Mucosa of descending colon (tissue), 3 donors: Measurements from ENCODE around the gene SFMBT2. TPM values are rescaled to one million over a fixed set of nuclear protein-coding genes. Genes with fewer than 3 reads are reported as not detected.

Experiments used
- ATAC-seq: fragments of 200-7000 bp; cut with Tn5 transposase; one replicate; pipeline ENCODE4 v1.9.1; 2020; ENCODE audit warnings: mild to moderate bottlenecking, moderate library complexity
- DNase-seq, 3 donors: peaks; one replicate each; pipeline ENCODE4 v3.0.0-alpha.2; 2020
- H3K36me3 ChIP-seq: fragments of 200-600 bp; one replicate; pipeline ENCODE4 v1.8.0; 2021; ENCODE audit warnings: low read depth, mild to moderate bottlenecking
- H3K4me1 ChIP-seq: fragments of 200-600 bp; one replicate; pipeline ENCODE4 v1.8.0; 2021; ENCODE audit warnings: low read depth, mild to moderate bottlenecking
- H3K4me3 ChIP-seq: fragments of 200-600 bp; one replicate; pipeline ENCODE4 v1.8.0; 2021; ENCODE audit warnings: mild to moderate bottlenecking
- H3K9me3 ChIP-seq: fragments of 200-600 bp; one replicate; pipeline ENCODE4 v1.8.0; 2021; ENCODE audit warnings: mild to moderate bottlenecking
- CTCF ChIP-seq: fragments of 200-600 bp; IDR thresholded peaks from one replicate; pipeline ENCODE4 v1.8.0; 2022; ENCODE audit warnings: antibody characterized with exemption, mild to moderate bottlenecking
- intact Hi-C, 2 donors: fragments of 100-400 bp; cut with DNase I in 1 of 2; cut with micrococcal nuclease in 1 of 2; formaldehyde crosslinking; loops; one replicate each; pipeline versions ENCODE4 v1.11.0 to v1.11.1; 2022; cut with DNase I, micrococcal nuclease
- total RNA-seq, 3 donors: library from RNA; stranded (reverse); fragmentation: NEBNext Ultra II Directional in 2 of 3; extraction: Animal tissue kit (Norgen Biotek cat#: 25700) in 2 of 3; gene quantifications; one replicate each; pipeline versions ENCODE4 v1.2.1 to v1.2.4, GENCODE V29; 2021 to 2023
- donor health status: DM: no; HTN: no; CAD: no; lungs with moderate emphysema.
- donor health status: DM: no; HTN: no; CAD: no.
- donor health status: DM: no; HTN: yes; CAD: no.

Gene SFMBT2
- total RNA-seq, 3 donors from 2014 or later: 3.9 to 8.8 (median 5.7) TPM

- Histone ChIP-seq H3K9me3 (no peaks in the 10 kb centered on the region), H3K36me3 (no peaks in the 10 kb centered on the region), H3K4me3 (no peak overlapping the region), H3K4me1 (no peaks in the 10 kb centered on the region)
- ATAC-seq: peak; percentile 47
- no peak for TF ChIP-seq CTCF
- intact Hi-C loops: no loop called here
- peak in 1 of 3 donors; percentile 20 for DNase-seq
Measured at GRCh38 chr10:7424315-7424714, 13.5 kb upstream of the SFMBT2 start.

- DNase-seq (no peak), ATAC-seq (no peak)
- H3K9me3 ChIP-seq: no peaks in the 10 kb centered on the region
- intact Hi-C loops: no loop called here
- no peak overlapping the region for H3K4me3 ChIP-seq
- no peaks in the 10 kb centered on the region for H3K4me1 ChIP-seq
- no peaks in the 10 kb centered on the region for H3K36me3 ChIP-seq
- no peak for TF ChIP-seq CTCF
Measured at GRCh38 chr10:7423521-7423920, 12.7 kb upstream of the SFMBT2 start.

- DNase-seq (no peak), ATAC-seq (no peak)
- no peak for TF ChIP-seq CTCF
- H3K4me1 ChIP-seq: no peaks in the 10 kb centered on the region
- no peaks in the 10 kb centered on the region for H3K36me3 ChIP-seq
- H3K4me3 ChIP-seq: no peak overlapping the region
- intact Hi-C loops: no loop called here
- H3K9me3 ChIP-seq: no peaks in the 10 kb centered on the region
Measured at GRCh38 chr10:7421526-7421925, 10.7 kb upstream of the SFMBT2 start.

- TF ChIP-seq CTCF: no peak
- DNase-seq (no peak), ATAC-seq (no peak)
- no peaks in the 10 kb centered on the region for H3K9me3 ChIP-seq
- H3K36me3 ChIP-seq: no peaks in the 10 kb centered on the region
- intact Hi-C loops: loop anchor here in 1 of 2 donors (10.0 kb wide), 1 partner anchor 155 kb away; no protein-coding TSS in a partner anchor
- H3K4me3 ChIP-seq: no peak overlapping the region
- H3K4me1 ChIP-seq: no peaks in the 10 kb centered on the region
Measured at GRCh38 chr10:7419998-7420397, 9.2 kb upstream of the SFMBT2 start.

GRCh38 chr10:7417807-7418206 is 7.0 kb upstream of the SFMBT2 start:
- no peak for DNase-seq
- no peak for TF ChIP-seq CTCF
- H3K9me3 ChIP-seq: no peaks in the 10 kb centered on the region
- H3K4me1 ChIP-seq: no peaks in the 10 kb centered on the region
- intact Hi-C loops: loop anchor here in 1 of 2 donors (10.0 kb wide), 1 partner anchor 153 kb away; no protein-coding TSS in a partner anchor
- ATAC-seq: no peak
- H3K36me3 ChIP-seq: no peaks in the 10 kb centered on the region
- H3K4me3 ChIP-seq: no peak overlapping the region

GRCh38 chr10:7417103-7417623 is 6.3 kb upstream of the SFMBT2 start:
- DNase-seq: no peak
- no peak for ATAC-seq
- intact Hi-C loops: loop anchor here in 1 of 2 donors (10.0 kb wide), 1 partner anchor 152 kb away; no protein-coding TSS in a partner anchor
- Histone ChIP-seq H3K9me3 (no peaks in the 10 kb centered on the region), H3K4me3 (no peak overlapping the region), H3K4me1 (no peaks in the 10 kb centered on the region), H3K36me3 (no peaks in the 10 kb centered on the region)
- no peak for TF ChIP-seq CTCF
